HG03354 (cell line): ENCODE measurements around the gene SGMS1.

Source experiments
- ATAC-seq: cut with Tn5 transposase; IDR thresholded peaks from one replicate; pipeline ENCODE4 v1.9.1; 2021; ENCODE audit warnings: mild to moderate bottlenecking; ENCODE audit not compliant: unreplicated experiment, poor library complexity, severe bottlenecking

The SGMS1 gene

DNA sequence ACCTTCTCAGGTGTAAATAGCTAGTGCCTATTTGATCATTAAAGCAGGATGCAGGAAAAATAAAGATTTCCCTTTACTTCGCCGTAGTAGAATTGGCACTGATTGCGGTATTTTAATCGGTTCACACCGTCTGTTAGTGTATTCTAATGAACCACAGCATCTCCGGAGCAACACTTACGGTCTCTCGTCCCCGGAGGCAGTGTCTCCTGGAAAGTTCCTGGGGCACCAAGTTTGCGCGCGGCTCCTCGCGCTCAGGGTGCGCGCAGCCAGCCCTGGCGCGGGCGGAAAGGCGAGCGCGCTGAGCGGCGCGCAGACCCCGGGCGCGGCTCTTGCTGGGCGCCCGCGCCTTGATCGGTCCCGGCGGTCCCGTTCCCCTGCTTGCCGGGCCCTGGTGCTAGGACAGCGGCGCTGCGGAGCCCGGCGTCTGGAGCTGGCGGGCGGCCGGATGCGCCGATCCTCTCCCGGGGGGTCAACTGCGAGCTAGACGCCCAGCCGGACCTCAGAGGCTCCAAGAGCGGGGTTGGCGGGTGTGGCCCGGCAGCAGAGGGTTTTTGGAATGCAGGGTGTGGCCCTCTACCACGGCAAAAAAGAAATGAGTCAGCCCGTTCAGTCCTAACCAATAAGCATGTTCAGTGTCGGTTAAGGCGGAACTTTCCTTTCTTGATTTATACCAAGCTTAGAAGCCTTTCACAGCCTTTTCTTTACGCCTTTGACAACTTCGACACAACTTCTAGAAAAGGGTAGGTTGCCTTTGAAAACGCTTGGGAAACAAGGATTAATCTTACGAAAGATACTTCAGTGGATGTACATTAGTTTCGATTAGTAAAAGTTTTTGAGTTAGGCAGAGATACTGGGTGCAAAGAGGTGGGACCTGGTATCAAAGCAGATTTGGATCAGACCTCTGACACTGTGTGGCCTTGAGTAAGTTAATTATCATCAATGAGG is 205.6 kb downstream of the SGMS1 start:
- ATAC-seq, result peak; percentile 80

DNA sequence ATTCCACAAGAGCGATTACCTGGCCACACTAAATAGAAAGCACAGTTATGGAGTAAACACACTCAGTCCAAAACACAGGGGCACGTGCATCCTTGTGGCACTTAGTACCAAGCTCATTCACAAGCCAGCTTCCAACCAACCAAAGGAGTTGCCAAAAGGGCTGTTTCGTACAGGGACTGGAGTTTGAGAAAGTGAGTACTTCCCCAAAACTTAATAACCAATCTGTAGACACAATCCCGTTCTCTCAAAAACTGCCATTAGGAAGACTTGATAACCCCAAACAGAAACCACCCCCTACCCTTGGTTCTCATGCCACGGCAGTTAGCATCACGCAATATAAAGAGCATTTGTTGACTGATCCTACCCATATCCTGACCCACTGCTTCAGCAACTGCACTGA is 206.3 kb downstream of the SGMS1 start:
- ATAC-seq, result peak; percentile 7

DNA sequence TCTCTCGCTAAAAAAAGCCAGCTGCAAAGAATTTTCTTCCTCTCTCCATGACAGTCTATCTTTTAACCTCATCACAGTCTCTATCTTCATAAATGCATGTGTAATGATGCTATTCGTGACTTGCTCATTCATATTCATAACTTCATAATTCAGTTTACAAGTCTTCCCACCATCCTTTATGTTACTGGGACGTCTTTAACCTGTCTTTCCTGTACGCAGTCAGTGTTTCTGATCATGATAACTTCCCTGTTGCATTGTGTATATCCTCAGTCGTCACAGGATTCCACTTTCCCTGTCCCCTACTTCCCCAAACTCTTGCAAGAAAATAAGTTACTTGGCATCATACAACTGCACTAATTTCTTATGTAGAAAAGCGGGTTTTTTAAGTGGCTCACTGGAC is 206.9 kb downstream of the SGMS1 start:
- no peak for ATAC-seq

DNA sequence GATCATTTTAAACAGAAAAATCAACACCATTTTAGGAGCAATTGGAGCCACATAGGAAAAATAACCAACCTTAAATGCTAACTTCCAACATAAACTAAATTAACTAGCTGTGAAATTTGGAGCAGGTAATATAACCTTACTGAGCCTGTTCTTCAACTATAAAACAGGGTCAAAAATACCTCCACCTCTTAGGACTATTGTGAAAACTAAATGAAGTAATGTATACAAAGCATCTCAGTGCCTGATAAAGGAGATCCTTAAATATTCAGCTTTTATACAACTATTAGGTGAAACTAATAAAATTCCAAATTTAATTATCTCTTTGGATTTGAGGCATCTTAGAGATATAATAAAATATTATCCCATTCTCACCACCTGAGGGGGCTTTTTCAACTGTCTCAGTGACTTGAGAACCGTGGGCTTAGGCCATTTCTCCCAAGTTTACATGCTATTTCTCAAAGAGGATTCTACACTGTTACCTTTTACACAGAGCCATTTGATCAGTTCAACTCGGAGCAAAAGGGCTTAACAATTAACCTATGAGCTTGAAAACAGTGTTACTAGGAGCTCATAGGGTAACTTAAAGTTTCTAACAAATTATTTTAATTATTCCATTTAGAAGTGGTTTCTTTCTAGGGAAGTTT is 207.5 kb downstream of the SGMS1 start:
- no peak for ATAC-seq

DNA sequence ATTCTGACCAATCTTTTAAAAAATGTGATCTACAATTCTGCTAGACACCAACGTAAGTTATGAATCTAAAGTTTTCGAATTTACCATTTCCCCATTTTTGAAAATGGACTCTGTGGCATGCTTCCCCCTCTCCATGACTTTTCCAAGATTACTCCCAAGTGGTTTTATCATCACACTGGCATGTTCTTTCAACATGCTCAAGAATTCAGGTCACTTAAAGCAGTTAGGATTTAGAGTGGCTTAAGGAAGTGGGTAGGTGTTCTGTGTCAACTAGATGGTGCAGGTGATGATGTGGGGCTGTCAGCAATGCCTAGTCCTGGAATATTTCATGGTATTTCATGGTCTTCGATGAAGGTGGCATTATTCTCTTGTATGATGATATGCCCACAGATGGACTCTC is 208.5 kb downstream of the SGMS1 start:
- no peak for ATAC-seq

DNA sequence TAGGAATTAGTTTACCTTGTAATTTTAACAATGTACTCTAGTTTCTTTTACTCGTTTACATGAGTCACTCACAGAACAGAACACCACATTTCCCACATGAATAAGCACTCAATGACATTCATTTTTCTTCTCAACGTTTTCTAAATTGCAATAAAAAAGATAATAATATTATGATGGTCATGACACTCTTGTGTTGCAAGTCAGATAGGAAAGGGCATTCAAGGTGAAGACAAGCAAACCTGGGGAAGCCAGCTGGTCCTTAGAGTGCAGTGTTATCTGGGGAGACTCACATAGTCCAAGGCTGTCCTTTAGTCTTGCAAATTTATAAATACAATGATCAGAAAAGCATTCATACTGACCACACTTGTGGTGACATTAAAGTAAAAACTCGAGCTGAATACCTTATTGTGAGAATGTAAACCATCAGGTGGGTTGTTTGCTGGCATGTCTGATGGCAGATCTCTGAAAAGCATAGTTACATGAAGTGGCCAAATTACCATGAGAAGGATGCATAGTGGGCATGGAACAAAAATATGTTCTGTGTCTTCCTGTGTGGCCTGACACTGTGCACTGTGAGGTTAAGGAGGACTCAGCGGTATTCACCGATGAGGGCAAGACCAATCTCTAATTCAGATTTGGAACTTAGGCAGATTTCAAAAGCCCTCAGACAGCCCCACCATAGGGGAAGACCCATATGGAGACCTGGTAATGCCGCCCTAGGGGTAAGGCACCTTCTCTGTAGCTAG is 213.5 kb downstream of the SGMS1 start:
- no peak for ATAC-seq

DNA sequence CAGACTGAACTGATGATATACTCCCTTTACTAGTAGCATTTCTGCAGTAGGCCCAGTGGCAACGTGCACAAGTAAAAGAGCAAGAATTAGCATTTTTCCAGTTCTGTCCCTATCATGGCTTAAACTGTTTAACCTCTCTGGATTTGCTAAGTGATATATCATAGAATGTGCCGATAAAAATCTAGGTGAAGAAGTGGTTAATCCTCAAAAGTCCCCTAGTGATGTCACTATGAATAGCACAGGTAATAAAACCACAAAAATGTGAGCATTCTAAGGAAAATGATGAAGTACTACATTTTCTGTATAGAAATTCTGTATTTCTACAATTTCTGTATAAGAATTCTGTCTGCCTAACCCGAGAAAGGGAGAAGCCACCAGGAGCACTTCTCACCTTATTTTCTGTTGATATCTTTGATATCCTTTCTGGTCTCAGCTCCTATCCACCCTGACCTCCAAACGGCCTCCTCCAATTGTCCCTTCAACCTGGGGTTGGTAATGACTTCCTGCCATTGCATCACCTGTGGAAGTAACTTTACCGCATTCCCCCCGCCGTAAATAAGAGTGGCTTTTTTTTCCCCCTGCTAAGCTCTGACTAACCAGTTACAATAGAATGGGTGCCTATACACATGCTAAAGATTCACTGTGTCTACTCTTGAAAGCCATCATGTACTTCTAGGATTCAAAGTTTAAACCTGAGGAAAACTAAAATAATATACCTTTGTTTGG is 216.5 kb downstream of the SGMS1 start:
- ATAC-seq, result no peak

DNA sequence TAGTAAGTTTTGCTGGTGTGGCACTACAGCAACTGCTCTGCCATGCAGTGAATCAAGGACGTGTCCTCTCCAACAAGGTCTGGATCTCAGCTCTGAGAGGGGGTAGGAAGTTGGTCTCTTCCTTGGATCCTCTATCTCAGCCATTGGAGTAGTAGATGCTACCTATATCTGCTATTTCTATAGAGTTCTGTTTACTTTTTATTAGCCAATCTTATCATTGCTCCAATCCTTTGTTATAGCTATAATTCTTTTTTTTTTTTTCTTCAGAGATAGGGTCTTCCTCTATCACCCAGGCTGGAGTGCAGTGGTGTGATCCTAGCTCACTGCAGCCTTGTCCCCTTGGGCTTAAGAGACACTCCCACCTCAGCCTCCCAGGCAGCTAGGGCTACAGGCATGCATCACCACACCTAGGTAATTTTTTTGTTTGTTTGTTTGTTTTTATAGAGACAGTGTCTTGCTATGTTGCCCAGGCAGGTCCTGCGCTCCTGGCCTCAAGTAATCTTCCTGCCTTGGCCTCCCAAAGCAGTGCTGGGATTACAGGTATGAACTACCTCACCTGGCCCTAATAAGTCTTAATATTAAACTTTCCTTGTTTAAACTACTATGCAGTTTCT is 217.2 kb downstream of the SGMS1 start:
- ATAC-seq, result no peak

DNA sequence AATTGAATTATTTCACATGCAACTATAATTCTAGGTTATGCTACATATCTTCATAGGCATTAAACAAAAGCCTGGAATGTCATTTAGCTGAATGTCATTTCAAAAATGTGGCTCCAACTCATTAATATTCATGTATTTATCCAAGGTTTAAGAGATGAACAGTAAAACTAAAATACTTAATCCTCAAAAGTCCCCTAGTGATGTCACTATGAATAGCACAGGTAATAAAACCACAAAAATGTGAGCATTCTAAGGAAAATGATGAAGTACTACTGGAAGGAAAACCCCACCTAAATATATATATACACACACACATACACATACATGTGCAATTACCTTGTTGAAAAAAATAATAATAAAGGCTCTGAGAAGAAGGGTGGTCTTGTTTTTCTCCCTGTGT is 218.0 kb downstream of the SGMS1 start:
- ATAC-seq, result no peak

DNA sequence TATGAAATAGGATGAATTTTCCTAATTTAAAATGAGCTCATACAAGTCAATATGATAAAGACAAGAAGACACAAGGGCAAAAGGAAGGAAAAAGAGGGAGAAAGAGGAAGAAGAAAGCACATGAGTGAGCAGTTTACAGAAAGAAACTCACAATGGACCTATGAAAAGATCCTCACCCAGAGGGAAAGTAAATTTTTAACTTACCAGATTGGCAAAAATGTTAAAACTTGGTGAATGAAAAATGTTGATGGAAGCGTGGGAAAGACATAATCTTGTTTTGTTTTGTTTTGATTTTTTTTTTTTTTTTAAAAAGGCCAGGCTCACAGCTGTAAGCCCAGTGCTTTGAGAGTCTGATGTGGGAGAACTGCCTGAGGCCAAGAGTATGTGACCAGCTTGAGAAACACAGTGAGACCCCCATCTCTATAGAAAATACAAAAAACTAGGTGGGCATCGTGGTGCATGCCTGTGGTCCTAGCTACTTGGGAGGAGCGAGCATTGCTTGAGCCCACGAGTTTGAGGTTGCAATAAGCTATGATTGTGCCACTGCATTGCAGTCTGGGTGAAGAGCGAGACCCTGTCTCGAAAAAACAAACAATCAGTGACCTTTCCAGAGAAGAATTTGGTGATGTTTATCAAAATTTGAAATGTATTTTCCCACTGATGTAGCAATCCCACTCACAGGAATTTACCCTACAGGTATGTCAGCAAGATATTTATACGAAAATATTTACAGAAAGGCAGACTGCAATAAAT is 219.6 kb downstream of the SGMS1 start:
- no peak for ATAC-seq

DNA sequence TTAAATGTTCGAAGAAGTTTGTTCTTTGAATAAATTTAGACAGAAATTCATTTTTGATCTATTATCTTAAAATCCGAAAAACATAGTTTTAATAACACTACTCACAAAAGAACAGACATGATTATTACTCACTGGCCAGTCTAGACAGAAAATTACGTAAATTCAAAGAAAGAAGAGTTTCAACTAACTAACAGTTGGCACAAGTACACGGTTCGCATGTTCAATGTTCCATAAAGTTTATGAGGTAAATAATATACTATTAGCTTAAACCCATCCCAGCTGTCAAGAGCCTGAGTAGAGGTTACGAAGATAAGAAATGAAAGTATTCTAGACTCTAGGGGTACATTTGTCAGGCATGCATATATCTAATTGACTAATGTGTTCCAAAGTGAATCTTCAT is 220.7 kb downstream of the SGMS1 start:
- no peak for ATAC-seq

DNA sequence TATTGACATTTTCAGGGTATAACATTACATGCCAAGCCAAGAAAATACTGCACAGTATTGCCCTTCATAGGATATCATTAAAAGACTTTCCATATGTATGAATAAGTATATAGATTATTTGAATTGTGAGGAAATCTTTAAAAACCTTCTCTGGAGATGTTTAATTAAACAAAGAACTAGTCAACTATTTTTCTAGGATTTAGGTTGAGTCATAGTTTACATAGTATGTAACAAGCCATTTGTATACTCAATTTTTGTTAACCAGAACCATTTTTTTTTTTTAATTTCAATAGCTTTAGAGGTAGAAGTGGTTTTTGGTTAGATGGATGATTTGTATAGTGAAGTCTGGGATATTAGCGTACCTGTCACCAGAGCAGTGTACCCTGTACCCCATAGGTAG is 221.3 kb downstream of the SGMS1 start:
- ATAC-seq, result no peak

DNA sequence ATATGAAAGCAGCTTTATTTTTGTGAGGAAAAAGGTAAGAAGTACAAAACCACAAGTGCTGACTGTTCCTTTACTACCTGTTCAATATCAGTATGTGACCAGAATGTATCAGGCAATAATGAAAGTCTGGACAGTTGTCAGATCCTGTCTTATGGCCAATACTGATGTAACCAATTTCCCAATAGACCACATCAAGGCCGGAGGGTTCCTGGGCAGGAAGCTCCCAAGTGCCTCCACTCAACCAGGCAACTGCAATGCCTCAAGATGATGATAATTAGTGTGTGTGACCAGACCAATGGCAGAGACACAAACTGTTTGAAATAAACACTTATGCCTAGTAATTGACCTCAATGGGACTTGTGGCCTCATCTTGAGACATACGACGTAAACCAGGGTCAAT is 223.1 kb downstream of the SGMS1 start:
- no peak for ATAC-seq

DNA sequence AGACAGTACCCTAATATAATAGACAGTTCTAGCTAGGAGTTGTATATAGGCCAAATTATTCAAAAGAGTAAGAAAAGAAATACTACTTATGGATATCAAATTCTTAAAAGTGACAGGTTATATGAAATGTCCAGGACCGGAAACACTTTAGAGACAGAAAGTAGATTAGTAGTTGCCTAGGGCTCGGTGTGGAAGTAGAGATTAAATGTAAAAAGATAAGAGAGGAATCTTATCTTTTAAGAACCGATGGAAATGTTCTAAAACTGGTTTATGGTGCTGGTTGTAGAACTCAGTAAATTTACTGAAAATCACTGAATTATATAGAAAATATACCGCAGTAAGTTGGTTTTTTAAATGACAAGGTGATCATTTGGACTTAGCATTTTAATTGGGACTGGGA is 224.9 kb downstream of the SGMS1 start:
- ATAC-seq, result no peak

DNA sequence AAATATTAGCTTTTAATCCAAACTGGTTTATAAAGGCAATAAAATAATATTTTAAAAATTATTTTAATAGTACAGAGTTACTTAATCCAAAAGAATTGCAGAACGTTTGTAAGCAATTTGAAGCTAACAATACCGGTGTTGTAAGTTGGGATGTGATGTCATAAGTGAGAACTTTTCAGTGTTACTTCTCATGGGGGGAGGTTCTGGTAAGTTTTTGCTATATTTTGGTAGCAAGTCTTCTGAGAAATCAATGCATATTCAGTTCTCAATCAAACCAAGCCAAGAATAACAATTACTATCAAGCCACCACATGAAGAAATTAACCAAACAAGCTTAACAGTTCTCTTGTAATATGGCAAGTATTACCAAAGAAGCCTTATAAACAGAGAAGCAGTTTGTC is 225.4 kb downstream of the SGMS1 start:
- ATAC-seq, result no peak

DNA sequence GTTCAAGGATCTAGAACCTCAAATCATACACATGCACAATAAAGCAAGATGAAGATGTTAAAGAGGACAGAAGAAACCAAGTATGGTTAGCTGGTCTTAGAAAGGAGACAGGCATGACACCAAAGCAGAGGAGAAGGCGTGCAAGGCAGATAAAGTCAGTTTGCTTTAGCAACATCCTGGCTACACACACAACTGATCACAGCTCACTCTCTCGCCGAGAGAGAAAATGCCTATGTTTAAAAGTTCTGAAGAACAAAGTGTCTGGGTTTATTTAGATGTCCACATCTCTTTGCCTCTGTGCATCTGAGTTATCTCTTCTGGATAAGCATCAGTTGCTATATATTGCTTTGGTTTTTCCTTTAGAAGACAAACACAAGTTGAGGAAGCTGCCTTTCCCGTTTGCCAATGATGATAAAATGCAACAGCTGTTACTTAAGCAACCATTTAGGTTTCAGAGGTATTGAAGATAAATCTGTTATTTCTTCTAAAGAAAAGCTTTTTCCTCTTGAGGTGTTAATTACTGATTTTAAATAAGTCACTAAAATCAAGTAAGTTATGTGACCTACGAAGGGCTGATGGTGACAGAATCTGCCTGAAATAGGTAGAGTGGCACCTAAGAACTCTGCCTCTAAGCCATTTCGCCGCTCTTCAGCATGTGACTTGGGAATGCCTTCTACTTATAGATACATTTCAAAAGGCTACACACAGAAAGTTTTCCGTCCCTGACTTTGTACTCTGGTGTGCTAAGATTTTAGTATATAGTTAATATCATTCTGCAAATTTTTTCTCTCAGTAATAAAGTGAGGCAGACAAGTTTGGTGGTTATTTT is 226.2 kb downstream of the SGMS1 start:
- peak; percentile 51 for ATAC-seq

DNA sequence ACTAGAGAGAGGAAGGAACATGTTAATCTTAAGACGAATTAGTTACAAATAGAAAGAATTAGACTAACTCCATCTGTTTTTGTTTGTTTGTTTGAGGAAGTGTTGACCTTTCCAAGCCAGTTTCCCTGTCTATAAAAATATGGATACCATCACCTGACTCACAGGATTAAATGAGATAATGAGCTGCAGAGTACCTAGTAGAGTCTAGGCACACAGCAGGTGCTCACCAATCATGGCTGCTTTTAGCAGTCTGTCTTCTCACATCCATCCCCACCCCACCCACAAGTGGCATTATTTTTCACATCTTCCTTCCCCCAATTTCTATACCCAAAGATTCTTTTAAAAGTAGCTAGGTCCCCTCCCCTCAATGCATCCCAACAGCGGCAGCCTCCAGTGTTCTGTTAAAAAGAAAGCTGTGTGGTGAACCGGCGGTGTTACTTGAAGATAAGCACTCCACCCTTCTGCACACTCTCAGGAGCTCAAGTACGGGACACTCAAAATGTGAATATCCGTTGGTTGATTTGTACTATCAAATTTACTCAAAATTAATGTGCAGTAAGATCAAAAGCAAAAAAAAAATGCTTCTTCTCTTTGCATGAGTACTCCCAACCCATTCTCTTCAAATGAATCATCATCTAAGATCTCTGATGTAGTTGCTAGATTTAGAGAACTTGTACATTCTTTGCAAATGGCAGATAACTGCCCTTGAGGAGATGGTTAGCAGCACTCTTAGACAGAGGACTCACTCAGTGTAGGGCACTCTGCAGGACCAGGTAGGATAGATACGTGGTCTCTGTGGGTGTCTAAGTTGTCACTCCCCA is 227.1 kb downstream of the SGMS1 start:
- peak; percentile 81 for ATAC-seq
